ENCODE measurements around the gene RASIP1.
A peak's percentile ranks its signal among the peaks of the same experiment; 100 is the strongest.
"Not testable (repeated sequence)": the region's sequence is repeated elsewhere in the genome, so short reads cannot be mapped to it uniquely, and the experiment has no call there.

RASIP1 gene

GRCh38 chr19:48687776-48688175 is 52.6 kb downstream of the RASIP1 start:
- DNase-seq (ENCODE audit: insufficient read length) (no peak), FAIRE-seq (no peak)
- TF ChIP-seq POLR2A (IDR thresholded peaks at IDR 0.05; ENCODE audit: low read depth, low read length), result no peak
- TF ChIP-seq TAF1 (IDR thresholded peaks at IDR 0.05; ENCODE audit: borderline replicate concordance, low read depth, low read length), result no peak
- no peak for TF ChIP-seq POLR2AphosphoS5 (IDR thresholded peaks at IDR 0.05; ENCODE audit: low read depth, low read length)

GRCh38 chr19:48686637-48687036 is 53.8 kb downstream of the RASIP1 start:
- not testable (repeated sequence) for FAIRE-seq; DNase-seq (ENCODE audit: insufficient read length)

GRCh38 chr19:48686088-48686487 is 54.3 kb downstream of the RASIP1 start:
- DNase-seq (ENCODE audit: insufficient read length), result no peak
- TF ChIP-seq POLR2AphosphoS5 (IDR thresholded peaks at IDR 0.05; ENCODE audit: low read depth, low read length) (no peak), TAF1 (IDR thresholded peaks at IDR 0.05; ENCODE audit: borderline replicate concordance, low read depth, low read length) (no peak), POLR2A (IDR thresholded peaks at IDR 0.05; ENCODE audit: low read depth, low read length) (no peak)
- no peak for FAIRE-seq

GRCh38 chr19:48685583-48685982 is 54.8 kb downstream of the RASIP1 start:
- FAIRE-seq (no peak), DNase-seq (ENCODE audit: insufficient read length) (no peak)
- TF ChIP-seq POLR2A (IDR thresholded peaks at IDR 0.05; ENCODE audit: low read depth, low read length), result no peak
- no peak for TF ChIP-seq POLR2AphosphoS5 (IDR thresholded peaks at IDR 0.05; ENCODE audit: low read depth, low read length)
- TF ChIP-seq TAF1 (IDR thresholded peaks at IDR 0.05; ENCODE audit: borderline replicate concordance, low read depth, low read length), result no peak

GRCh38 chr19:48683349-48683748 is 57.1 kb downstream of the RASIP1 start:
- FAIRE-seq (no peak), DNase-seq (ENCODE audit: insufficient read length) (no peak)
- TF ChIP-seq TAF1 (IDR thresholded peaks at IDR 0.05; ENCODE audit: borderline replicate concordance, low read depth, low read length) (no peak), POLR2A (IDR thresholded peaks at IDR 0.05; ENCODE audit: low read depth, low read length) (no peak), POLR2AphosphoS5 (IDR thresholded peaks at IDR 0.05; ENCODE audit: low read depth, low read length) (no peak)

- TF ChIP-seq POLR2A (IDR thresholded peaks at IDR 0.05; ENCODE audit: low read depth, low read length) (no peak), TAF1 (IDR thresholded peaks at IDR 0.05; ENCODE audit: borderline replicate concordance, low read depth, low read length) (no peak), POLR2AphosphoS5 (IDR thresholded peaks at IDR 0.05; ENCODE audit: low read depth, low read length) (no peak)
- DNase-seq (ENCODE audit: insufficient read length), result no peak
- no peak for FAIRE-seq
Measured at GRCh38 chr19:48681127-48681470, 59.3 kb downstream of the RASIP1 start.

- TF ChIP-seq POLR2AphosphoS5 (IDR thresholded peaks at IDR 0.05; ENCODE audit: low read depth, low read length) (no peak), TAF1 (IDR thresholded peaks at IDR 0.05; ENCODE audit: borderline replicate concordance, low read depth, low read length) (no peak), POLR2A (IDR thresholded peaks at IDR 0.05; ENCODE audit: low read depth, low read length) (no peak)
- FAIRE-seq, result no peak
- DNase-seq (ENCODE audit: insufficient read length), result no peak
Measured at GRCh38 chr19:48680436-48681126, 59.8 kb downstream of the RASIP1 start.

- not testable (repeated sequence) for FAIRE-seq; DNase-seq (ENCODE audit: insufficient read length)
Measured at GRCh38 chr19:48680006-48680405, 60.4 kb downstream of the RASIP1 start.

GRCh38 chr19:48678201-48678600 is 62.2 kb downstream of the RASIP1 start:
- TF ChIP-seq POLR2A (IDR thresholded peaks at IDR 0.05; ENCODE audit: low read depth, low read length), result no peak
- no peak for TF ChIP-seq POLR2AphosphoS5 (IDR thresholded peaks at IDR 0.05; ENCODE audit: low read depth, low read length)
- TF ChIP-seq TAF1 (IDR thresholded peaks at IDR 0.05; ENCODE audit: borderline replicate concordance, low read depth, low read length), result no peak
- DNase-seq (ENCODE audit: insufficient read length) (no peak), FAIRE-seq (no peak)

GRCh38 chr19:48676887-48677286 is 63.5 kb downstream of the RASIP1 start:
- FAIRE-seq (no peak), DNase-seq (ENCODE audit: insufficient read length) (no peak)

GRCh38 chr19:48676487-48676886 is 63.9 kb downstream of the RASIP1 start:
- DNase-seq (ENCODE audit: insufficient read length) (no peak), FAIRE-seq (no peak)
- TF ChIP-seq POLR2AphosphoS5 (IDR thresholded peaks at IDR 0.05; ENCODE audit: low read depth, low read length) (no peak), TAF1 (IDR thresholded peaks at IDR 0.05; ENCODE audit: borderline replicate concordance, low read depth, low read length) (no peak), POLR2A (IDR thresholded peaks at IDR 0.05; ENCODE audit: low read depth, low read length) (no peak)

More at GRCh38 chr19:48676887-48677286, 63.5 kb downstream of the RASIP1 start:
- no peak for TF ChIP-seq POLR2AphosphoS5 (IDR thresholded peaks at IDR 0.05; ENCODE audit: low read depth, low read length)
- TF ChIP-seq POLR2A (IDR thresholded peaks at IDR 0.05; ENCODE audit: low read depth, low read length), result no peak
- no peak for TF ChIP-seq TAF1 (IDR thresholded peaks at IDR 0.05; ENCODE audit: borderline replicate concordance, low read depth, low read length)

- peak; percentile 87 for FAIRE-seq
- peak; percentile 93 for DNase-seq (ENCODE audit: insufficient read length)
- TF ChIP-seq POLR2AphosphoS5 (IDR thresholded peaks at IDR 0.05; ENCODE audit: low read depth, low read length), result no peak
- no peak for TF ChIP-seq POLR2A (IDR thresholded peaks at IDR 0.05; ENCODE audit: low read depth, low read length)
- TF ChIP-seq TAF1 (IDR thresholded peaks at IDR 0.05; ENCODE audit: borderline replicate concordance, low read depth, low read length), result no peak
Measured at GRCh38 chr19:48674921-48675824, 65.2 kb downstream of the RASIP1 start.

All from GM12892 (cell line).